Prostate gland (tissue), 2 donors: ENCODE measurements around the gene CPT1B.

Experiments
- POLR2A ChIP-seq: fragments of 450-650 bp; IDR thresholded peaks from one replicate; pipeline ENCODE4 v1.6.1; 2016; ENCODE audit warnings: antibody characterized with exemption, mild to moderate bottlenecking
- POLR2AphosphoS5 ChIP-seq: sonication (generic); formaldehyde crosslinking; IDR thresholded peaks from one replicate; pipeline ENCODE4 v1.6.1; 2017; ENCODE audit warnings: antibody characterized with exemption
- TF ChIP-seq, protein P1 (sequence below), 4 experiments: fragments of 200-600 bp in 2 of 4; fragments of 450-650 bp in 2 of 4; sonication (generic) in 2 of 4; IDR thresholded peaks; 1 replicate in 3 of 4; 2 replicates in 1 of 4; pipeline ENCODE4 v1.5.1; 2016 to 2019; ENCODE audit warnings: antibody characterized with exemption in 4 of 4, mild to moderate bottlenecking in 2 of 4, moderate library complexity in 2 of 4

GRCh38 chr22:50525104-50525857, 52.9 kb downstream of the CPT1B start, which contains the start of gene SCO2:
- TF ChIP-seq, protein P1, sequence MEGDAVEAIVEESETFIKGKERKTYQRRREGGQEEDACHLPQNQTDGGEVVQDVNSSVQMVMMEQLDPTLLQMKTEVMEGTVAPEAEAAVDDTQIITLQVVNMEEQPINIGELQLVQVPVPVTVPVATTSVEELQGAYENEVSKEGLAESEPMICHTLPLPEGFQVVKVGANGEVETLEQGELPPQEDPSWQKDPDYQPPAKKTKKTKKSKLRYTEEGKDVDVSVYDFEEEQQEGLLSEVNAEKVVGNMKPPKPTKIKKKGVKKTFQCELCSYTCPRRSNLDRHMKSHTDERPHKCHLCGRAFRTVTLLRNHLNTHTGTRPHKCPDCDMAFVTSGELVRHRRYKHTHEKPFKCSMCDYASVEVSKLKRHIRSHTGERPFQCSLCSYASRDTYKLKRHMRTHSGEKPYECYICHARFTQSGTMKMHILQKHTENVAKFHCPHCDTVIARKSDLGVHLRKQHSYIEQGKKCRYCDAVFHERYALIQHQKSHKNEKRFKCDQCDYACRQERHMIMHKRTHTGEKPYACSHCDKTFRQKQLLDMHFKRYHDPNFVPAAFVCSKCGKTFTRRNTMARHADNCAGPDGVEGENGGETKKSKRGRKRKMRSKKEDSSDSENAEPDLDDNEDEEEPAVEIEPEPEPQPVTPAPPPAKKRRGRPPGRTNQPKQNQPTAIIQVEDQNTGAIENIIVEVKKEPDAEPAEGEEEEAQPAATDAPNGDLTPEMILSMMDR (IDR thresholded peaks at IDR 0.05): peak in 2 of 4 experiments; percentile 48 to 78
- peak; percentile 78 for TF ChIP-seq POLR2A
- peak; percentile 96 for TF ChIP-seq POLR2AphosphoS5
